ENCODE data around the gene PDE6C. TPM values are rescaled to one million over a fixed set of nuclear protein-coding genes. Genes with fewer than 3 reads are reported as not detected.

The PDE6C gene
- total RNA-seq, 1 experiment from 2014 or later, result not detected

DNA sequence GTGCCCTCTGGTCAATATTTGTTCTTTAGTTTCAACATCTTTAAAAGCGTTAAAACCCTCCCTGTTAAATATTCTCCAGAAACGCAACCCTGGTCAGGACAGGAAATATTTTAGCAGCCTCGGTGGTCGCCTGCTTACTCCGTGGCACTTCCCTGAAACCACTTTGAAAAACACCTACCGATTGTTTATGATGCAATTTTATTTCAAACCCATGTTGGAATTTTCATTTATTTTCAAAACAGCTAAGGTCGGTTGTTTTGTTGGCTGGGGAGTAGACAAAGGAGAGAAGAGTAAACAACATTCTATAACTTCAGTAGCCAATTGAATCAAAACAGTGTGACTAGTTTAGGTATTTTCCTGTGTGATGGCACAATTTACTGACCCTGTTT is 10.6 kb upstream of the PDE6C start:
- H3K4me2 ChIP-seq (ENCODE audit: insufficient read depth, insufficient read length, low read length), result peak overlapping the region; percentile 71
- no peak overlapping the region for H3K9ac ChIP-seq (ENCODE audit: extremely low read depth, insufficient read length, low read length)
- H3K18ac ChIP-seq (ENCODE audit: insufficient read length, low read depth, low read length), result no peak overlapping the region
- no peak overlapping the region for H3K27ac Mint-ChIP-seq
- no peaks in the 10 kb centered on the region for H3K79me1 ChIP-seq (ENCODE audit: insufficient read depth, low read depth, low read length, poor library complexity, severe bottlenecking)
- peak overlapping the region; percentile 44 to 74 for H3K4me3 Mint-ChIP-seq
- peaks cover 10% of the 10 kb centered on the region in 2 experiments for H3K4me1 Mint-ChIP-seq
- no peaks in the 10 kb centered on the region for H4K20me1 ChIP-seq (ENCODE audit: control insufficient read depth, insufficient read depth, insufficient read length)
- H3K23ac ChIP-seq (ENCODE audit: insufficient read length, low read depth, low read length), result no peak overlapping the region
- H4K91ac ChIP-seq (ENCODE audit: insufficient read length, low read depth, low read length), result no peak overlapping the region
- peaks cover 81% of the 10 kb centered on the region for H3K27me3 Mint-ChIP-seq (ENCODE audit: low read depth)
- no peak overlapping the region for H3K14ac ChIP-seq (ENCODE audit: insufficient read depth, low read length)
- H3K27ac ChIP-seq (ENCODE audit: insufficient read length, low read depth, low read length), result no peak overlapping the region
- H4K8ac ChIP-seq (replicated peaks; ENCODE audit: insufficient read length, low read depth, low read length), result no peak overlapping the region
- no peak overlapping the region for H2AK5ac ChIP-seq (ENCODE audit: insufficient read length, low read length)
- H2BK5ac ChIP-seq (ENCODE audit: insufficient read length, low read length), result no peak overlapping the region
- no peak overlapping the region for H4K5ac ChIP-seq (ENCODE audit: insufficient read length, low read depth, low read length)
- no peaks in the 10 kb centered on the region for H3K9me3 ChIP-seq (ENCODE audit: control insufficient read depth, low read depth, low read length)
- H2BK20ac ChIP-seq (ENCODE audit: low read depth, low read length, poor library complexity, severe bottlenecking), result no peak overlapping the region
- no peak overlapping the region for H3K4ac ChIP-seq (ENCODE audit: low read depth, low read length)
- no peaks in the 10 kb centered on the region for H3K4me1 ChIP-seq (ENCODE audit: insufficient read depth, low read length)
- no peak overlapping the region for H2AFZ ChIP-seq (ENCODE audit: low read length)
- TF ChIP-seq, protein P1, sequence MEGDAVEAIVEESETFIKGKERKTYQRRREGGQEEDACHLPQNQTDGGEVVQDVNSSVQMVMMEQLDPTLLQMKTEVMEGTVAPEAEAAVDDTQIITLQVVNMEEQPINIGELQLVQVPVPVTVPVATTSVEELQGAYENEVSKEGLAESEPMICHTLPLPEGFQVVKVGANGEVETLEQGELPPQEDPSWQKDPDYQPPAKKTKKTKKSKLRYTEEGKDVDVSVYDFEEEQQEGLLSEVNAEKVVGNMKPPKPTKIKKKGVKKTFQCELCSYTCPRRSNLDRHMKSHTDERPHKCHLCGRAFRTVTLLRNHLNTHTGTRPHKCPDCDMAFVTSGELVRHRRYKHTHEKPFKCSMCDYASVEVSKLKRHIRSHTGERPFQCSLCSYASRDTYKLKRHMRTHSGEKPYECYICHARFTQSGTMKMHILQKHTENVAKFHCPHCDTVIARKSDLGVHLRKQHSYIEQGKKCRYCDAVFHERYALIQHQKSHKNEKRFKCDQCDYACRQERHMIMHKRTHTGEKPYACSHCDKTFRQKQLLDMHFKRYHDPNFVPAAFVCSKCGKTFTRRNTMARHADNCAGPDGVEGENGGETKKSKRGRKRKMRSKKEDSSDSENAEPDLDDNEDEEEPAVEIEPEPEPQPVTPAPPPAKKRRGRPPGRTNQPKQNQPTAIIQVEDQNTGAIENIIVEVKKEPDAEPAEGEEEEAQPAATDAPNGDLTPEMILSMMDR (conservative IDR thresholded peaks at IDR 0.05), result no peak
- H3K36me3 Mint-ChIP-seq (ENCODE audit: insufficient read depth in 1 of 3, low read depth in 3 of 3), result no peaks in the 10 kb centered on the region; a peak in 1 of 7 replicates
- no peaks in the 10 kb centered on the region for H3K79me2 ChIP-seq (ENCODE audit: insufficient read depth, low read length)
- H3K27me3 ChIP-seq (ENCODE audit: insufficient read depth, low read length), result peaks cover 24% of the 10 kb centered on the region
- peaks cover 7% of the 10 kb centered on the region for H3K23me2 ChIP-seq (ENCODE audit: insufficient read length, low read depth, low read length, poor library complexity, severe bottlenecking)
- no peak overlapping the region for H3T11ph ChIP-seq (ENCODE audit: low read length)
- no peak overlapping the region for H3K56ac ChIP-seq (ENCODE audit: insufficient read length, low read depth, low read length)
- no peak overlapping the region for H2BK120ac ChIP-seq (ENCODE audit: low read depth, low read length, poor library complexity, severe bottlenecking)
- no peak overlapping the region for H2BK15ac ChIP-seq (ENCODE audit: low read depth, low read length)
- WGBS (ENCODE audit: extremely low coverage, insufficient read length, low lambda C conversion rate), result no CpG with 5 or more reads among the region's 7 CpGs
- no peaks in the 10 kb centered on the region for H3K9me3 Mint-ChIP-seq
- no peak overlapping the region for H2BK12ac ChIP-seq (ENCODE audit: insufficient read length, low read depth, low read length)
- no peak for DNase-seq

Measured in H9 (cell line).